GM21737 (cell line): ENCODE measurements around the gene ASCC1.
"Not testable (repeated sequence)": the region's sequence is repeated elsewhere in the genome, so short reads cannot be mapped to it uniquely, and the experiment has no call there.

Source experiments
- ATAC-seq: cut with Tn5 transposase; IDR thresholded peaks from one replicate; pipeline ENCODE4 v1.9.1; 2021; ENCODE audit warnings: mild to moderate bottlenecking, moderate library complexity; ENCODE audit not compliant: unreplicated experiment

The ASCC1 gene

GRCh38 chr10:72173619-72174296 is 42.3 kb downstream of the ASCC1 start:
- no peak for ATAC-seq

- ATAC-seq = no peak
Observed at GRCh38 chr10:72173262-72173618, 42.8 kb downstream of the ASCC1 start.

GRCh38 chr10:72171175-72171630 is 44.9 kb downstream of the ASCC1 start:
- ATAC-seq = no peak

GRCh38 chr10:72170733-72171132 is 45.3 kb downstream of the ASCC1 start:
- ATAC-seq = no peak

GRCh38 chr10:72170263-72170662 is 45.8 kb downstream of the ASCC1 start:
- ATAC-seq = no peak

GRCh38 chr10:72167118-72167517 is 49.0 kb downstream of the ASCC1 start:
- no peak for ATAC-seq

- ATAC-seq = no peak
Observed at GRCh38 chr10:72164617-72165016, 51.5 kb downstream of the ASCC1 start.

- no peak for ATAC-seq
Observed at GRCh38 chr10:72162978-72163377, 53.1 kb downstream of the ASCC1 start.

GRCh38 chr10:72158176-72158575 is 57.9 kb downstream of the ASCC1 start:
- ATAC-seq = no peak

GRCh38 chr10:72156223-72156622 is 59.9 kb downstream of the ASCC1 start:
- no peak for ATAC-seq

- ATAC-seq = no peak
Observed at GRCh38 chr10:72152286-72152685, 63.8 kb downstream of the ASCC1 start.

- not testable (repeated sequence) for ATAC-seq
Observed at GRCh38 chr10:72150746-72151478, 65.2 kb downstream of the ASCC1 start.

GRCh38 chr10:72147324-72147584 is 68.8 kb downstream of the ASCC1 start:
- not testable (repeated sequence) for ATAC-seq

- ATAC-seq = no peak
Observed at GRCh38 chr10:72146559-72147323, 69.3 kb downstream of the ASCC1 start.

GRCh38 chr10:72146071-72146470 is 70.0 kb downstream of the ASCC1 start:
- no peak for ATAC-seq

- ATAC-seq = no peak
Observed at GRCh38 chr10:72145657-72146056, 70.4 kb downstream of the ASCC1 start.

GRCh38 chr10:72140850-72141249 is 75.2 kb downstream of the ASCC1 start:
- no peak for ATAC-seq

- ATAC-seq = no peak
Observed at GRCh38 chr10:72140174-72140573, 75.9 kb downstream of the ASCC1 start.

- no peak for ATAC-seq
Observed at GRCh38 chr10:72137583-72137982, 78.5 kb downstream of the ASCC1 start.

- ATAC-seq = not testable (repeated sequence)
Observed at GRCh38 chr10:72136225-72136624, 79.9 kb downstream of the ASCC1 start.

- no peak for ATAC-seq
Observed at GRCh38 chr10:72134785-72135767, 81.0 kb downstream of the ASCC1 start.
